ENCODE results near the gene ZFYVE28. TPM values are rescaled to one million over a fixed set of nuclear protein-coding genes. Genes with fewer than 3 reads are reported as not detected.

Gene ZFYVE28
- total and polyA plus RNA-seq, 2 donors from 2014 or later = 8.0 to 18.9 TPM

- Histone ChIP-seq H3K36me3 (ENCODE audit: control insufficient read depth in 2 of 3, insufficient read depth in 3 of 3, low read length in 3 of 3) (no peaks in the 10 kb centered on the region), H3K4me3 (ENCODE audit: low read length in 3 of 3) (peak overlapping the region in 1 of 3 donors; percentile 9), H3K27ac (ENCODE audit: low read depth in 2 of 2, low read length in 2 of 2) (no peak overlapping the region), H3K27me3 (ENCODE audit: control insufficient read depth, insufficient read depth, low read length) (no peaks in the 10 kb centered on the region), H3K9me3 (ENCODE audit: control insufficient read depth in 2 of 3, insufficient read depth in 1 of 3, low read length in 3 of 3) (no peaks in the 10 kb centered on the region), H3K4me1 (ENCODE audit: control insufficient read depth in 2 of 3, insufficient read depth in 2 of 3, low read depth in 1 of 3, low read length in 3 of 3) (peaks cover 0 to 12% (median 6%) of the 10 kb centered on the region in 3 donors), H3K9ac (ENCODE audit: low read length in 3 of 3) (no peak overlapping the region)
- FAIRE-seq (no peak), DNase-seq (peak in 1 of 5 donors; percentile 43)
- TF ChIP-seq CTCF (IDR thresholded peaks at IDR 0.05; ENCODE audit: borderline replicate concordance, extremely low read depth, insufficient read depth) = no peak
- intact Hi-C loops (cut with DNase I) = no loop called here
Observed at GRCh38 chr4:2462992-2463762, 44.7 kb upstream of the ZFYVE28 start.

- no peaks in the 10 kb centered on the region for H3K36me3 ChIP-seq (ENCODE audit: control insufficient read depth in 2 of 3, insufficient read depth in 3 of 3, low read length in 3 of 3)
- H3K27ac ChIP-seq (ENCODE audit: low read depth in 2 of 2, low read length in 2 of 2) = no peak overlapping the region
- H3K27me3 ChIP-seq (ENCODE audit: control insufficient read depth, insufficient read depth, low read length) = no peaks in the 10 kb centered on the region
- FAIRE-seq = no peak
- H3K4me1 ChIP-seq (ENCODE audit: control insufficient read depth in 2 of 3, insufficient read depth in 2 of 3, low read depth in 1 of 3, low read length in 3 of 3) = peaks cover 0 to 7% (median 0%) of the 10 kb centered on the region in 3 donors
- no peak overlapping the region for H3K9ac ChIP-seq (ENCODE audit: low read length in 3 of 3)
- no peaks in the 10 kb centered on the region for H3K9me3 ChIP-seq (ENCODE audit: control insufficient read depth in 2 of 3, insufficient read depth in 1 of 3, low read length in 3 of 3)
- TF ChIP-seq CTCF (IDR thresholded peaks at IDR 0.05; ENCODE audit: borderline replicate concordance, extremely low read depth, insufficient read depth) = peak; percentile 48
- DNase-seq = peak; percentile 77 to 88 (median 82)
- intact Hi-C loops (cut with DNase I) = no loop called here
- peak overlapping the region in 1 of 3 donors; percentile 9 for H3K4me3 ChIP-seq (ENCODE audit: low read length in 3 of 3)
Observed at GRCh38 chr4:2462218-2462991, 44.0 kb upstream of the ZFYVE28 start.

GRCh38 chr4:2461246-2461960, 43.0 kb upstream of the ZFYVE28 start:
- no peak for FAIRE-seq
- DNase-seq = peak in 1 of 5 donors; percentile 64

More at GRCh38 chr4:2461246-2461960, 43.0 kb upstream of the ZFYVE28 start:
- Histone ChIP-seq H3K27ac (ENCODE audit: low read depth in 2 of 2, low read length in 2 of 2) (no peak overlapping the region), H3K27me3 (ENCODE audit: control insufficient read depth, insufficient read depth, low read length) (no peaks in the 10 kb centered on the region), H3K4me1 (ENCODE audit: control insufficient read depth in 2 of 3, insufficient read depth in 2 of 3, low read depth in 1 of 3, low read length in 3 of 3) (peaks cover 0 to 7% (median 0%) of the 10 kb centered on the region in 3 donors), H3K4me3 (ENCODE audit: low read length in 3 of 3) (no peak overlapping the region), H3K9me3 (ENCODE audit: control insufficient read depth in 2 of 3, insufficient read depth in 1 of 3, low read length in 3 of 3) (no peaks in the 10 kb centered on the region), H3K9ac (ENCODE audit: low read length in 3 of 3) (no peak overlapping the region), H3K36me3 (ENCODE audit: control insufficient read depth in 2 of 3, insufficient read depth in 3 of 3, low read length in 3 of 3) (no peaks in the 10 kb centered on the region)
- intact Hi-C loops (cut with DNase I) = no loop called here
- no peak for TF ChIP-seq CTCF (IDR thresholded peaks at IDR 0.05; ENCODE audit: borderline replicate concordance, extremely low read depth, insufficient read depth)
